Measurements from ENCODE around the gene SAFB.

- TF ChIP-seq CTCF (conservative IDR thresholded peaks at IDR 0.05) (no peak), ZFX (IDR thresholded peaks at IDR 0.05) (no peak)
Observed at GRCh38 chr19:5665781-5666513, 43.1 kb downstream of the SAFB start.
